IPS DF 4.7 (cell line): ENCODE data around the gene ADARB2.
"Not testable (repeated sequence)": the region's sequence is repeated elsewhere in the genome, so short reads cannot be mapped to it uniquely, and the experiment has no call there.

Source experiments
- DNase-seq: peaks from one replicate; pipeline ENCODE4 v3.0.0-alpha.2; 2013; ENCODE audit warnings: low spot score; ENCODE audit errors: extremely low read depth

Gene ADARB2

DNA sequence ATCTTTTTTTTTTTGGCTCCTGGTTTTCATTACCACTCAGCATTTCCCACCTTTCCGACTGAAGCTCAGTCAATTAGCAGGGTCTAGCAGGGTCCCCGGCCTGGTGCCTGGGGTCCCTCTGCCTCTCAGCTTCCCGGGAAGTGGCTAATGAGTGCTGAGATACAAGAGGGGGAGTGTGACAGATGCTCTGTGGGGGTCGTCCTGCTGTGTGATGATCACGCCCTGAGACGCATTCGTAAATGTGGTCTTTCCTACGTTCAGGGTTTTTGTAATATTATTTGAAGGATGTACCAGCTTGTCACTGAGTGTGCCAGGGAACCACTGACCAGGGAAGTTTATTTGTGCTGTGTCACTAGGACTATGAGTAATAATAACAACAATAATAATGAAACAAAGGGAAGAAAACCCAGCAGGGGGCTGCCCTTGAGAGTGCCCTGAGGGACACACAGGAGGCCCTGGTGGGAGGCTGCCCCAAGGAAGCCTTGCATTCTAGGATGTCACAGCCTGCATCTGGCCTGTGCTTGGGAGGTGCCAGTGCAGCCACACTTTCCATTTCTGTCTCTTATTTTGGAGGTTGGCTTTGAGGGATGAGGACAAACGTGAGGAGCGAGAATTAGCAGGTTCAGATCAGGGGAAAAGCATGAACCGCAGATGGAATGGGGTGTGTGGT, 337.8 kb downstream of the ADARB2 start:
- no peak for DNase-seq

DNA sequence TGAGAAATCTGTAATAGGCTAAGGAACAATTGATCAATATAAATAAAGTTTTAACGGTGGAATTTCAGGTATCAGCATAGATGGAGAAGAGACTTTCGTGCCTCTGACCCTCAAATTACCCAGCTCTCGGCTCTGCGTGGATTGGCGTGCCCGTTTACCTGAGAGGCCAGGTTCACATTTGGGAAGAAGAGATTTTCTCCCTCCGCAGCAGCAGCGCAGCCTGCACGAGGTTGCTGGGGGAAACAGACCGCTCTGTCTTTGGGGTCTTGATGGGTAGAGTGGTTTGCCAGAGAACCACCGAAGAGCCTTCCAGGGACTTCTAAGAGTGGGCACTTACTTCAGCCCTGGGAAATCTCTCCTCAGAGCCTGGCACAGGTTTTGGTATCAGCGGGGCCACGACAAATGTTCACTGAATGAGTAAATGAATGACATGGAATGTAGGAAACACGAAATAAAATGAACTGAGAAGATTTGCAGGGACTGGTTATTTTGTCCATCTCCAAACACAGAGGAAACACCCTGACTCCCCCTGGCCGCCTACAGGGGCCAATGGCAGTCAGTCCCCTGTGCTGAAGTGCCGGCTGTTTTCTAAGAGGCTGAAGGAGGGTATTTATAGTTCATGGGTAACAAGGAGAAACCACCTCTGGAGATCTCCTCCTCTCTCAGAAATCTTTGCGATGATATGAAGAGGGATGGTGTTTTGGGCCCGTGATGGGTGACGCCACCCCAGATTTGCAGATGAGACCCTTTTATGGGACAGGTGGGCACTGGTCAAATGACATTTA, 338.5 kb downstream of the ADARB2 start:
- no peak for DNase-seq

DNA sequence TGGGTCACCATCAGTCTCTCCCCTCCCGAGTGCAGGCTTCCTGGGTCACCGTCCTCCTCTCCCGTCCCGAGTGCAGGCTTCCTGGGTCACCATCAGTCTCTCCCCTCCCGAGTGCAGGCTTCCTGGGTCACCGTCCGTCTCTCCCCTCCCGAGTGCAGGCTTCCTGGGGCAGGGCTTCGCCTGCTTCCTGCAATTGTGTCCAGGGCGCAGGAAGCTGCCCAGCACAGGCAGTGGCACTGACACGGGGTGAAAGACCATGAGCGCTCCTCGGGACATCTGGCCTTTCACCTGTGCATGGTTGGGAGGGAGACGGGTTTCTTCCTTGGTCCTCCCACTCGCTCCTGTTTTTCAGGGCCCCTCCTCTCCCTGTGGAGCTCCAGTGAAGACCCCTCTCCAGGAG, 339.2 kb downstream of the ADARB2 start:
- not testable (repeated sequence) for DNase-seq

DNA sequence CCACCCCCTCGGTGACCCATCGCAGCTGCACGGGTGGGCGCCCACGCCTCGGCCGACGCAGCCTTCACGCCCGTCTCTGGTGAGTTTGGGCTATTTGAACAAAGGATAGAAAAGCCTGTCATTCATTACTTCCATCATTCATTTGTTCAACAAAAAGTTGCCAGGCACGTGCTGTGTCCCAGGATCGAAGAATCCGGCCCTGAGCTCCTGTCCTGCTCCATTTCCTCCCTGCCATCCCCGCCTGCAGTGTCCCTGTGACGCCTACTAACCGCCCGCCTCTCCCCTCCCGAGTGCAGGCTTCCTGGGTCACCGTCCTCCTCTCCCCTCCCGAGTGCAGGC, 341.1 kb downstream of the ADARB2 start:
- DNase-seq, result no peak

DNA sequence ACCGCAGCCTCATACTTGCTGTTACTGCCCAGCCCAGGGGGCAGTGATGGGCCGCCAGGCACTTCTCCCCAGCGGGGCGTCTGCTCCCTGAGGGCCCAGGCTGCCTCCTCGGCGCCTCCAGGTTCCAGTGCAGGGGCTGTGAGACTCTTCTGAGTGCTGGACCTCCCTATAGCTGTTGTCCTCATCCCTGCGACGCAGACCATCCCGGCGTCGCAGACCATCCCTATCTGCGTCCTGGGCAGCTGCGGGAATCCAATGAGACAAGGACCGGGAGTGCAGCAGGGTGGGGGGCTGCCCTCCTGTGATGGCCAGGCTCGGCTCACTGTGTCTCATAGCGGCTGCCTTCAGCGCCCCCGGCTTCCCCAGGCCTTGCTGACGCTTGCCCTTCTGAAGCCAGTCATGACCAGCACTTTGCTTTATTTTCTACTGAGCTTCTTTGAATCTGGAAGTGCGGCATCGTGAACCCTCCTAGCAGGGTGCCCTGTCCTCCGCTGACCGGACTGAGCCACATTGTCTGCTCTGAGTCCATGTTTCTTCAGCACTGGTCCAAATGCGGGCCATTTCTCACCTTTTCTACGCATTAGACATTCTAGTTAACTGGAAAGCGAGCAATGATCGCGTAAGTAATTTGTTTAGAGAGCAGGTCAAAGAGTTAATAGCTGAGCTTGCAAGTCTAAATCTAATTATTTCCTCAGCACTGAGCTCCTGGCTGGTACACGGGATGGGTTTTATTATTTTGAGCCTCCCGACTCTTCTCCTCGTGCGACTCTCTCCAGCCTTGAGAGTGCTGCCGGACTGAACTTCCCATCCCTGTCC, 341.6 kb downstream of the ADARB2 start:
- DNase-seq, result no peak

DNA sequence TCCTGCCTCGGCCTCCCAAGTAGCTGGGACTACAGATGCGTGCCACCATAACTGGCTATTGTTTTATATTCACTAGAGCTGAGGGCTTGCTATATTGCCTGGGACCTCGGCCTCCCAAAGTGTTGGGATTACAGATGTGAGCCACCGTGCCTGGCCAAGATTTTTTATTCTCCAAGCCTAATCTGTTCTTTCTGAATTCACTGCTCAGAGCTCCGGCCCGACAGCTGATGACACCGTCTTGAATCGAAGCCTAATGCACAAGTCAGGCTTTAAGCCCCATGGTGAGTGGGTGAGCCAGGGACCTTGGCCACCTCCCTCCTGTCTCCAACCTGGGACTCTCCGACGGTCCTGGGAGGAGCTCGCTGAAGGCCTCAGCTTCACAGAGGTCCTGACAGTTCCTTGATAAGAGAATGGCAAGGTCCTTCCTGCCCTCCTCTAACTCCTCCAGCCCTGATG, 342.3 kb downstream of the ADARB2 start:
- no peak for DNase-seq

DNA sequence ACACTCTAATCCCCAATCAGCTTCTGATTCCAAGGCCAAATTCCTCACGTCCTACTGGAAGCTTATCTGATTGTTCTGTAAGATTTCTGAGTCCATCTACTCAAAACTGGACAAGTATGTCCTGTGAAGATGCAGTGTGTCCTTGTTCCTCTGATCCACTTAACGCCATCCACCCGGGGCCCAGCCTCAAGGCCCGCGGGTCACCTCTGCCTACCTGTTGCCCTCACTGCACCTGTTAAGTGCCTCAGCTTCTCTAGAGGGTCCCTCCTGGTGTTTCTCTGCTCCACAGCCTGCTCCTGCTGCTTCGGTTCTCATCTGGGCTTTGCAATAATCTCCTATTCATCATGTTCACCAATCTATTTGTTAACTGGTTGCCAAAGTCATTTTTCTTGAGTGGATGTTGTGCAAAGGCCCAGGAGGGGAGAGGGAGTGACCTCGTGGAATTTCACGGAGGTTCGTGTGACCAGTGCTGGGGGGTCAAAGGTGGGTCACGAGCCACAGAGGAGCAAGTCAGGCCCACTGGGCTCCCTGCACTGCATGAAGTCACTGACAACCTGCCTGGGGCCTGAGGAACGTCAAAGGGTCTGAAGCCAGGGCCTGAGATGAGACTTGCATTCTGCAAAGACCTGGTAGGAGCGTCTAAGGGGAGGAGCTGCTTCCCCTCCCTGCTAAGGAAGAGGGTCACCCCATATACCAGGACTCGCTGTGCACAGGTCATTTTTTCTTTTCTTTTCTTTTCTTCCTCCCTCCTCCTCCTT, 343.0 kb downstream of the ADARB2 start:
- no peak for DNase-seq

DNA sequence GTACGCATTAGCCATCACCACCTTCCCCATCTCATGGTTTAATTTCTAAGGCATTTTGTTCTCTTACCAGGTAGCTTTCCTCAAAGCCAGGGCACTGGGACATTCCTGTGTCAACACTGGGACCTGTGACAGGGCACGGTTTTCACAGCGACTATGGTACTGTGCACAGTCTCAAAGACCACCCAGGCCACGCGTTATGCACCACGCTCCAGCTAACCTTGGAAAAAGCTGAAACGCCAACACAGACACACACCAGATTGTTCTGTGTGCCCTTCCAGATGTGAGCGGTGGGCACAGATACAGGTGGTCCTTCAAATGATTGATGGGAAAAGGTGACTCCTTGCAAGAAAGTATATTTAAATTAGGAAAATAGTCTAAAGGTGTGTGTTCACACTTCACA, 343.8 kb downstream of the ADARB2 start:
- no peak for DNase-seq

DNA sequence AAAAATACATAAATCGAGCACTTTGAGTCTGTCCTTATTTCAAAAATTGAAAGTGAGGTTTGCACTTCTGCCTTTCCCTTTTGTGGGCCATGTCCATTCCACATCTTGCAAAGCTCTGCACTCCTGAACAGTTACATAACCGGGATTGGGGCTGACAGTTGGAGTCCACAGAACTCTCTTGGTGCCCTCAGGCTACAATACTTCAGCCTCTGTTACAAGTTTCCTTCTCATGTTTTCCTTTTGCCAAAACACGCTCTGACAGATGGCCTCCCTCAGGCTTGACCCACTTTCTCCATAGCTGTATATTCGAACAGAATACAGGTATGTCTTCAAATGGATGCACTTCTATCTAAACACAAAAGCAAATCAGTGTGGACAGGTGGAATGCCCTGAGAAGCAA, 345.2 kb downstream of the ADARB2 start:
- DNase-seq, result no peak

DNA sequence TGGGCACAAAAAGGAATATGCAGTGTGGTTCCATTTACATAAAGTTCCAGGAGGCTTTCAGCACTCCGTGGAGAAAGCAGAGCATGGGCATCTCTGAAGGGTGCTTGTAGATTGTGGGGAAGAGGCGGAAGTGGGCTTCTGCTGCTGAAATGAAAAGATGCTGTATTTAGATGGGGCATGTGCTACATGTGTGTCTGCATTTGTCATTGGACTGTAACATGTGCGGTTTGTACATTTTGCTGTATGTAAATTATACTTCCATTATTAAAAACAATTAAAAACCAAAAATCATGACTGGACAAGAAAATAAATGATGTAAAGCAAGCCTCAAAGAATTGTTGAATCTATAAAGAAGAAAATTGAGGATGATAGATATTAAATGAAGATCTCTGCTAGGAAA, 347.1 kb downstream of the ADARB2 start:
- no peak for DNase-seq

DNA sequence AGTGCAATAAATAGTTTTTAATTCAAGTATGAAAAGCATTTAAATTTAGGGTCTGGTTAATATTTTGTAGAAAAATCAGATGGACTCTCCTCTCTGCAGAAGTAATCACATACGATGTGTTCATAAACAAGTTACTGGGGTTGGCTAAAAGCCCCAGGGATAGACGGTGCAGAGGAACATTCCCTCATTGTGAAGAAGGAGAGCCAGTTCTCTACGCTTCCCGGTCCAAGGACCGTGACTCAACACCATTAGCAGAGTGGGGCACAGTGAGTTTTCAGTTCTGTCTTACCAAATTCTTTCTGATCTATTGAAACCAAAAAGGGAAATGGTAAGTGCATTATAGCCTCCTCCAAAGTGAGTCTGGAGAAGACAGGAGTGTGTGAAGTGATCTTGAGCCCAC, 353.3 kb downstream of the ADARB2 start:
- no peak for DNase-seq

DNA sequence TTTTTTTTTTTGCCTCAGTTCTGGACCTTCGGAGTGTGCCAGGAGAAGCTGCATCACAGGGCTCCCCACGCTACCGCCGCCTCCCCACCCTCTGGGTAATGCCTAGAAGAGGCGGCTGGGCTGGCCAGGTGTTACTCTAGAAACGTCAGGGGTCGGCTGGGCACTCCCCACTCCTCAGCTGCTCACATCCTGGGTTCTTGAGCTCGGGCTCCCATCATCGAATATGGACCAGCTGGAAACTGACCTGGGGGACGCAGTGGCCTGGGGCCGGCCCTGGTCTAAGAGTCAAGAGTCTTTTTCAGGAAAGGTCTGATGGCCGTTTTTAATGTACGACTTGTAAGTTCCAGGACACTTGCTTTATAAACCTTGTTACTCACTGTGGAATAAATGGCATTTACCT, 354.6 kb downstream of the ADARB2 start:
- DNase-seq, result no peak

DNA sequence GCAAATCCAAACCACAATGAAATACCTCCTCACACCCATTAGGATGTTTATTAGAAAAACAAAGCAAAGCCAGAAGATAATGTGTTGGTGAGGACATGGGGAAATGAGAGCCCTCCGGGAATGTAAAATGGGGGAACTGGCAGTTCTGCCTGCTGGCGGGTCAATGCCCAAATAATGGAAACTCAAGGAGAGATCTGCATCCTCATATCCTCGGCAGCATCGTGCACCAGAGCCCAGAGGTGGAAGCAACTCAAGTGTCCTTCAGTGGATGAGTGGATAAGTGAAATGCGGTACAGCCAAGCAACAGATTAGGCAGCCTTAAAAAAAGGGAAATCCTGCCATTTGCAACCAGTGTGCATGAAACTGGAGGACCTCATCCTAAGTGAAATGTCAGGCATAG, 356.0 kb downstream of the ADARB2 start:
- no peak for DNase-seq

DNA sequence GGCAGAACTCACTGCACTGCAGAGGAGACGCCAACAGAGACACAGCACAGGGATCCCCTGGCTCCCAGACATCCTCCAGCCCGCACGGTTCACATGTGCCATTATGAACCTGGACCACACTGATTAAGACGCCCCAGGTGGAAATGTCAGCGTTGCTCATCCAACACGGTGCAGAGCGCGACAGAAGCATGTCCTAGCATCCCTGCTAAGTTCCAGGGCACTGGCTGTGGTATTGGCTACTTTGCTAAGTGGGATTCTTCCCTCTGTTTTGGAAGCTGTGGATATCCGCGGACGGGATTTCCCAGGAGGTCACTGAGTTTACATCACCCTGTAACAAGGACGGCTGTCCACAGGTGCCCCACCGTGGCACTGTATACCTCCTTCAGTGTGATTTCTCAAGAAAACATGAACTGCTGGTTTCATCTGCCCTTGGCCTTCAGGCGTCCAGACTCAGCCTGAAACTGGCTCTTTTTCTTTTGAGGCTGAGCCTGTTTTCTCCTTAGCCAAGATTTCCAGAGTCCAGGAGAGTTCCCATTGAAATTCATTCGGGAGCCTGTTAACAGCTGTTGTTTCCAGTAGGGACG, 357.1 kb downstream of the ADARB2 start:
- no peak for DNase-seq

DNA sequence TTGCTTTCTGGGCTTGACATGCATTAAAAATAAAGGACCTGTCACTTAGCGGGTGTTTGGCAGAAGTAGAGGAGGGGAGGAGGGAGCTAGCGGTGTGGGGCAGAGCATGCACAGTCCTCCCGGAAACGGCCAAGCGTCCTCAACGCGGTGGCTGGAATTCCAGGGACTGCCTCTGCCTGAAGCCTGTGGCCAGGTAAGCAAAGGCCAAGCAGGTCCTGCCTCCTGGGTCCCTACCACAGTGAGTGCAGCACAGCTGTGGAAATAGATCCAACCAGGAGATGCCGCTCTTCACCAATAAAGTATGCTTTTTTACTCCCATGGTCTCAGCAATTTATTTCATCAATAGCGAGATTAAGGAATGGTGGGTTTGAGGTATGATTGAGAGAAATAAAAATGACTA, 357.7 kb downstream of the ADARB2 start:
- DNase-seq, result no peak

DNA sequence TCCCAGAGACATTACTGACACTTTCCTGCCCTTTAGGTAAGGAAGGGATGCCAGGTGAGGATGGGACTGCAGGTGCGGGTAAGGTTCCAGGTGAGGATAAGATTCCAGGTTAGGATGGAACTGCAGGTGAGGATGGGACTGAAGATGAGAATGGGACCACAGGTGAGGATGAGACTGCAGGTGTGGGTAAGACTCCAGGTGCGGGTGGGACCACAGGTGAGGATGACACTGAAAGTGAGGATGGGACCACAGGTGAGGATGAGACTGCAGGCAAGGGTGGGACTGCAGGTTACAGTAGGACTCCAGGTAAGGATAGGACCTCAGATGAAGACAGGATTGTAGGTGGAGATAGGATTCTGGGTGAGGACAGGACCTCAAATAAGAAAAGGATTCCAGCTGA, 358.9 kb downstream of the ADARB2 start:
- DNase-seq, result no peak

DNA sequence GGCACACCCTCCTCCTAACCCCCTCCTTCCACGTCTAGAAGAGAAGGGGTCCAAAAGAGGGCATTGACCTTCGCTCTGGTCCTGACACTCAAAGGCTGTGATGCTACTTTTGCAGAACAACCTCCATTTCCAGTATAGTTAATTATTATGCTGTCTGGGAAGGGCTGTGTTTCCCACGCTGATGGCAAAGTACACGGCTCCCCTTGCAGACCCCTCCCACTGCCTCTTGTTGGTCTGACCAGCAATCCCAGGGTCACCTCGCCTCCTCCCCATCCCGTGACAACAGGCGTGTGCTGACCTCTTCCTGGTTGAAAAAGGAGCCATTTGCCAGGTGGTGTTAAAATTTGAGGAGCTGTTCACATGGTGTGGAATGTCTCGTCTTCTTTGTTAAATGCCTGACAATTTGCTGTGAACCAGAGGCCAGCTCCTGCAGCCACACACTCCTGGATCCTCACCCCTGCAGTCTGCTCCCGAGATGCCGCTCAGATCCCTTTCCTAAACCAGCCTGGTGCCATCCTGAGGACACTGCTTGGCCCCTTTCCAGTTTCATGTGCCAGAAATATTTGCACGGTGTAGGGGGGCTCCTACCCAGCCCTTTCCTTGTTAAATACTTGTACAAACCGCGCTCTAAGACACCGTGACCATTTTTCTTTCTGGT, 359.5 kb downstream of the ADARB2 start:
- no peak for DNase-seq

DNA sequence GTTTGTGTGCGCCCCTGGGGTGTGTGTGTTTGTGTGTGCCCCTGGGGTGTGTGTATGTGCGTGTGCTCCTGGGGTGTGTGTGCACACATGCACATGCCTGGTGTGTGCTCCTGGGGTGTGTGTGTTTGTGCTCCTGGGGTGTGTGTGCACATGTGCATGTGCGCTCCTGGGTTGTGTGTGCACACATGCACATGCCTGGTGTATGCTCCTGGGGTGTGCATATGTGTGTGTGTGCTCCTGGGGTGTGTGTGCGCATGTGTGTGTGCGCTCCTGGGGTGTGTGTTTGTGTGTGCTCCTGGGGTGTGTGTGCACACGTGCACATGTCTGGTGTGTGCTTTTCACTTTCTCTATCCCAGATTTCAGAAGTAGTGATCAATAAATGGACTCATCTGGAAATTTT, 360.1 kb downstream of the ADARB2 start:
- no peak for DNase-seq

DNA sequence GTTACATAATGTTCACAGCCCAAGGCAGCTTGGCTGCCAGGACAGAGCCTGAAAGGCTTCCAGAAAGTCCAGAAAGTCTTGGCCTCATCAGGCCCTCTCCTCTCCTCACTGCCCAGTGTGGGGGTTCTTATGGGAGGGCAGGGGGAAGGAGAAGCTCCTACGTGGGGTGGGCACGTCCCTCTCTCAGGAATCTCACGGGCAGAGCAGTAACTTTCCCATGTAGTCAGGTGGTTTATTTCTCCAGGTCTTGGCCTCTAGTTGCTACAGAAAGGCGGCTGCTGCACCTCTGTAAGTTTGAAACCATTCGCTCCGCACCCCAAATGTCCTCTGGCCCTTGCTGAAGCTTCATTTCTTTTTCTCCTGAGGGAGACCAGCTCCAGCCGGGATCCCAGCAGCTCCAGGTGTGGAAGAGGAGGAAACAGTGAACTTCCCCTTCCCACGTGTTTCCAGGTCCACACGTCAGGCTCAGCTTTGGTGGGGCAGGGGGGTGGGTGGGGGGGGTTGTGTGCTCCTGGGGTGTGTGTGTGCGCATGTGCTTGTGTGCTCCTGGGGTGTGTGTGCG, 360.9 kb downstream of the ADARB2 start:
- no peak for DNase-seq
